Bronchial epithelial cell (primary cell): ENCODE measurements around the gene CHST13. TPM values are rescaled to one million over a fixed set of nuclear protein-coding genes. Genes with fewer than 3 reads are reported as not detected.

Experiments used
- DNase-seq: peaks from one replicate; pipeline ENCODE4 v3.0.0-alpha.2; 2010; ENCODE audit warnings: low read depth
- FAIRE-seq: peaks from 2 replicates; lab custom pipeline; 2011; peaks lifted over from hg19 to GRCh38; lab: Jason Lieb, UNC
- H3K27me3 ChIP-seq: 2 replicates; pipeline ENCODE4 v1.5.1; 2011; ENCODE audit warnings: low read length; ENCODE audit not compliant: control insufficient read depth, insufficient read depth
- H3K36me3 ChIP-seq: 2 replicates; pipeline ENCODE4 v1.5.1; 2011; ENCODE audit warnings: low read length; ENCODE audit not compliant: control insufficient read depth, insufficient read depth
- H3K4me3 ChIP-seq: 2 replicates; pipeline ENCODE4 v1.5.1; 2011; ENCODE audit warnings: mild to moderate bottlenecking, low read depth, low read length, control low read depth
- total RNA-seq: library from RNA; depleted of rRNA; stranded (reverse); fragments of >200 nt; gene quantifications from 2 replicates; pipeline ENCODE4 v1.2.1, GENCODE V29; 2014
- TF ChIP-seq, protein P1 (sequence below): IDR thresholded peaks from 2 replicates; pipeline ENCODE4 v1.5.1; 2011; ENCODE audit warnings: mild to moderate bottlenecking, moderate library complexity, low read length, control low read depth, inconsistent platforms; ENCODE audit not compliant: insufficient read depth, severe bottlenecking

CHST13 gene
- total RNA-seq, 1 donor from 2014 or later = not detected

DNA sequence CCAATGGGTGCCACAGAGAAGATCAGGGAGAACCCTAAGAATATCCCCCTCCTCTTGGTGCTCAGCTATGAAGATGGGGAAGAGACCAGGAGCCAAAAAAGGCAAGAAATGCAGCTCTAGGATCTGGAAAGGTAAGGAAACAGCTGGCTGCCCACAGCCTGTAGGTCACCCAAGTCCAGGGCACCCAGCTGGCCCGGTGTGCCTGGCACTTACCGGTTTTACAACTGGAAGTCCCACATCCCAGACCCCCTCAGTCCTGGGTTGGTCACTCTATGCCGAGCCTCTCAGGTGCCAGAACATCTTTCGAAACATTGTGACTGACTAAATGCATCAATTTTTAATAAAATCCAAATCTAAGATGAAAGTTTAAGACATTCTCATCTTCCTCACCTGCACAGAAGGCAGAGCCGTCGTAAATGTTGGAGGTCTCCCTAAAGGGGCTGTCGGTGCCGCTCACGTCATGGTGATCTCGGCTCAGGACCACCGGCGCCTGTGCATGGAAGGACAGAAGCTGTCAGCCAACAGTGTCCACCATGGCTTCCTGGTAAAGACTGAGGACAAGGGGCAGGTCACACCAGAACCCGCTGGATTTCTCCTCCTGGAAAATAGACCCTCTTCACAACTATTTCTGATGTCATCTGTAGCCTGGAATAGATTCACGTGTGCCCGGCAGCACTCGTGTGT, 34.9 kb upstream of the CHST13 start:
- TF ChIP-seq, protein P1, sequence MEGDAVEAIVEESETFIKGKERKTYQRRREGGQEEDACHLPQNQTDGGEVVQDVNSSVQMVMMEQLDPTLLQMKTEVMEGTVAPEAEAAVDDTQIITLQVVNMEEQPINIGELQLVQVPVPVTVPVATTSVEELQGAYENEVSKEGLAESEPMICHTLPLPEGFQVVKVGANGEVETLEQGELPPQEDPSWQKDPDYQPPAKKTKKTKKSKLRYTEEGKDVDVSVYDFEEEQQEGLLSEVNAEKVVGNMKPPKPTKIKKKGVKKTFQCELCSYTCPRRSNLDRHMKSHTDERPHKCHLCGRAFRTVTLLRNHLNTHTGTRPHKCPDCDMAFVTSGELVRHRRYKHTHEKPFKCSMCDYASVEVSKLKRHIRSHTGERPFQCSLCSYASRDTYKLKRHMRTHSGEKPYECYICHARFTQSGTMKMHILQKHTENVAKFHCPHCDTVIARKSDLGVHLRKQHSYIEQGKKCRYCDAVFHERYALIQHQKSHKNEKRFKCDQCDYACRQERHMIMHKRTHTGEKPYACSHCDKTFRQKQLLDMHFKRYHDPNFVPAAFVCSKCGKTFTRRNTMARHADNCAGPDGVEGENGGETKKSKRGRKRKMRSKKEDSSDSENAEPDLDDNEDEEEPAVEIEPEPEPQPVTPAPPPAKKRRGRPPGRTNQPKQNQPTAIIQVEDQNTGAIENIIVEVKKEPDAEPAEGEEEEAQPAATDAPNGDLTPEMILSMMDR = no peak
- no peak overlapping the region for H3K4me3 ChIP-seq
- H3K36me3 ChIP-seq = no peaks in the 10 kb centered on the region
- FAIRE-seq (no peak), DNase-seq (no peak)
- no peaks in the 10 kb centered on the region for H3K27me3 ChIP-seq

- no peak for DNase-seq
- TF ChIP-seq, protein P1 = peak; percentile 2
- H3K4me3 ChIP-seq = no peak overlapping the region
- peak; percentile 95 for FAIRE-seq
- no peaks in the 10 kb centered on the region for H3K27me3 ChIP-seq
- H3K36me3 ChIP-seq = no peaks in the 10 kb centered on the region
These were observed 33.3 kb upstream of the CHST13 start for GRCh38 chr3:126490619-126491018.

- no peak overlapping the region for H3K4me3 ChIP-seq
- FAIRE-seq (no peak), DNase-seq (no peak)
- H3K27me3 ChIP-seq = no peaks in the 10 kb centered on the region
- H3K36me3 ChIP-seq = no peaks in the 10 kb centered on the region
- TF ChIP-seq, protein P1 = no peak
These were observed 32.5 kb upstream of the CHST13 start for GRCh38 chr3:126491221-126492013.

DNA sequence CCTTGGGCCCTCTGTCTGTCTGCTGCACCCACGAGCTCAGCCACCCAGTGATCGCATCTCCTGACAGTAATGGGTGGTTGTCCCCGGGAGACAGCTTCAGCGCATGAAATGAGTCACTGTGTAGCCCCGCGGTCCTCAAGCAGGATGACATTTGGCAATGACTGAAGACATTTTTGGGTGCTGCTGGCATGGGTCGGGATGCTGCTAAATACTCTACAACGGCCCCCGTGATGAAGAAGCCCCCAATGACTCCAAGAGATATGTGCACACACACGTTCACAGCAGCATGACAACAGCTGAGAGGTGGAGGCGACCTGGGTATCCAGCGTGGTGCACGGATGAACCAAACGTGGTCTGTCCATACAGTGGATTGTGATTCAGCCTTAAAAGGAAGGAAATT, 30.9 kb upstream of the CHST13 start:
- Histone ChIP-seq H3K27me3 (no peaks in the 10 kb centered on the region), H3K4me3 (no peak overlapping the region), H3K36me3 (no peaks in the 10 kb centered on the region)
- no peak for DNase-seq
- TF ChIP-seq, protein P1 = no peak
- FAIRE-seq = no peak

DNA sequence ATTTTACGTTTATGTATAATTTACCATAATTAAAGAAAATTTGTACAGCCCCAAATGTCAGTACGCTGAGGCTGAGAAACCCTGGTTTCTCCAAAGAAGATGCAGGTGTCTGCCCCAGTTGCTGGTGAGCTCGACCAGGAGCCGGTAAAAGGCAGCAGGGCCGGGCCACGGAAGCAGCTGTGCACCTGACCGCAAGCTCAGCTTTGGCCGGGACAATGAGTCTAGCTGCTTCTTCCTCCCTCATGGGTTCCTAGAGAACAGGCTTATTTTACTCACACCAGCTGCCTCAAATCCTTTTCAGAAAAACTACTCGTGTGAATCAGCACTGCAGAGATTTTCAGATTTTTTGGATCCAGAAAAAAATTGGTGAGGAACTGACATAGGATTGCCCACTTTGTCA, 30.2 kb upstream of the CHST13 start:
- Histone ChIP-seq H3K36me3 (no peaks in the 10 kb centered on the region), H3K27me3 (no peaks in the 10 kb centered on the region), H3K4me3 (no peak overlapping the region)
- TF ChIP-seq, protein P1 = no peak
- DNase-seq (no peak), FAIRE-seq (no peak)
